Measurements from ENCODE around the gene CHST8.

CHST8 gene

GRCh38 chr19:33665776-33666595, 44.2 kb downstream of the CHST8 start:
- DNase-seq (ENCODE audit: low read depth): no peak
- TF ChIP-seq, protein P1, sequence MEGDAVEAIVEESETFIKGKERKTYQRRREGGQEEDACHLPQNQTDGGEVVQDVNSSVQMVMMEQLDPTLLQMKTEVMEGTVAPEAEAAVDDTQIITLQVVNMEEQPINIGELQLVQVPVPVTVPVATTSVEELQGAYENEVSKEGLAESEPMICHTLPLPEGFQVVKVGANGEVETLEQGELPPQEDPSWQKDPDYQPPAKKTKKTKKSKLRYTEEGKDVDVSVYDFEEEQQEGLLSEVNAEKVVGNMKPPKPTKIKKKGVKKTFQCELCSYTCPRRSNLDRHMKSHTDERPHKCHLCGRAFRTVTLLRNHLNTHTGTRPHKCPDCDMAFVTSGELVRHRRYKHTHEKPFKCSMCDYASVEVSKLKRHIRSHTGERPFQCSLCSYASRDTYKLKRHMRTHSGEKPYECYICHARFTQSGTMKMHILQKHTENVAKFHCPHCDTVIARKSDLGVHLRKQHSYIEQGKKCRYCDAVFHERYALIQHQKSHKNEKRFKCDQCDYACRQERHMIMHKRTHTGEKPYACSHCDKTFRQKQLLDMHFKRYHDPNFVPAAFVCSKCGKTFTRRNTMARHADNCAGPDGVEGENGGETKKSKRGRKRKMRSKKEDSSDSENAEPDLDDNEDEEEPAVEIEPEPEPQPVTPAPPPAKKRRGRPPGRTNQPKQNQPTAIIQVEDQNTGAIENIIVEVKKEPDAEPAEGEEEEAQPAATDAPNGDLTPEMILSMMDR (conservative IDR thresholded peaks at IDR 0.05; ENCODE audit: low read depth, low read length): no peak
- no peak overlapping the region for H3K4me3 ChIP-seq (ENCODE audit: low read length)

- TF ChIP-seq, protein P1 (conservative IDR thresholded peaks at IDR 0.05; ENCODE audit: low read depth, low read length): no peak
- no peak for DNase-seq (ENCODE audit: low read depth)
- H3K4me3 ChIP-seq (ENCODE audit: low read length): no peak overlapping the region
These were observed 45.4 kb downstream of the CHST8 start for GRCh38 chr19:33667141-33667650.

GRCh38 chr19:33667881-33668280, 46.1 kb downstream of the CHST8 start:
- no peak overlapping the region for H3K4me3 ChIP-seq (ENCODE audit: low read length)
- TF ChIP-seq, protein P1 (conservative IDR thresholded peaks at IDR 0.05; ENCODE audit: low read depth, low read length): no peak
- no peak for DNase-seq (ENCODE audit: low read depth)

DNA sequence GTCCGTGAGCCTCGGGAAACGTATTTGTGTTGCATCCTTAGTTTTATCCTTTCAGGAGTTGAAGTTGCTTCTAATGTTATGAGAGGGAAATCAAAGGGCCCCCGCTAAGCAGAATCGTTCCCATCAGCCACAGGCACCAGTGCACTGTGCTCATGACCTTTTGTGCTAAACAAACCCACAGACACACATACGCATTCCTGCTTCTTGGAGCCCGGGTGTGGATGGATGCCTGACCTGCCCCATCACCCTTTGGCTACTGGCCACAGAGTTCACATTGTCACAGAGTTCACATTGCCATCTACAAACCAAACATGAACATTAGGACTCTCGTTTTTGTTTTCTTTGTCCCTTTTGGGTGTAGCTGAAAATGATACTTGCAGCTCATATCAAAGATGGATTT, 47.2 kb downstream of the CHST8 start:
- no peak overlapping the region for H3K4me3 ChIP-seq (ENCODE audit: low read length)
- no peak for DNase-seq (ENCODE audit: low read depth)
- TF ChIP-seq, protein P1 (conservative IDR thresholded peaks at IDR 0.05; ENCODE audit: low read depth, low read length): no peak

DNA sequence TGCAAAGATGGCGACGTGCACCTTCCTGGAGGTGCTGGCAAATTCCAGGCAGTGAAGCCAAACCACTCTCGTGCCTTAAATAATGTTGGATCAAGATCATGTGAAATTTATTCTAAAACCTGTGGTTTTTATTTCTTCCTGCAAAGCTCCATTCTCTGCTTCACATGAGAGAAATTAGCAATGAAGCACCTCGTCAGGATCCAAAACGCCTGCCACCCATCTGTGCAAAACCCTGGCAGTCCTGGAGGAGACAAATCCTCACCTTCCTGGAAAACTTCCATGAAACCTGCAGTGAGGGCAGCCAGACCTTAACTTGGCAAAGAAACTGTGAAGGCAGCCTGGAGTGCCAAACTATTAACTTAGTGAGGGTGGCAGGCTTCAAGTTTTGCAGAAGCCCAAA, 47.6 kb downstream of the CHST8 start:
- no peak for DNase-seq (ENCODE audit: low read depth)
- TF ChIP-seq, protein P1 (conservative IDR thresholded peaks at IDR 0.05; ENCODE audit: low read depth, low read length): no peak
- no peak overlapping the region for H3K4me3 ChIP-seq (ENCODE audit: low read length)

DNA sequence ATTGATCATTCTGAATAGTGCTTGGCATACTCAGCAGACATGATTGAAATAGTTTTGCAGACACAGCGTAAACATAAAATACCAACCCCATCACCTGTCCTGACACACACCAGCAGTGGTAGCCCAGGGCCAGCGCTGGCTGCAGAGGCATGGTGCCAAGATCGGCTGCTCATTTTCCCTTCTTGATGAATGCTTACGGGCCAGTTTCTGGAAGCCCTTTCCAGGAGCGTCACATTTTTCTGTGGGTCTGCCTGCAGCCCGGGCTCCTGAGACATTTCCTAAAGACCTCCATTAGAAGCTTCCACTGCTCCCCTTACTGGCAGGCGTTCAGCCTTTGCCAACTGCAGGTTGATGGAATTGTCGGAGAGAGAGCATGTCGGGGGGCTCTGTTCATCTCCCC, 48.6 kb downstream of the CHST8 start:
- no peak for DNase-seq (ENCODE audit: low read depth)
- TF ChIP-seq, protein P1 (conservative IDR thresholded peaks at IDR 0.05; ENCODE audit: low read depth, low read length): no peak
- no peak overlapping the region for H3K4me3 ChIP-seq (ENCODE audit: low read length)

GRCh38 chr19:33671211-33671610, 49.5 kb downstream of the CHST8 start:
- no peak overlapping the region for H3K4me3 ChIP-seq (ENCODE audit: low read length)
- TF ChIP-seq, protein P1 (conservative IDR thresholded peaks at IDR 0.05; ENCODE audit: low read depth, low read length): no peak
- no peak for DNase-seq (ENCODE audit: low read depth)
